ENCODE data around the gene KRTAP5-6.
"Not testable (repeated sequence)": the region's sequence is repeated elsewhere in the genome, so short reads cannot be mapped to it uniquely, and the experiment has no call there.

The KRTAP5-6 gene

DNA sequence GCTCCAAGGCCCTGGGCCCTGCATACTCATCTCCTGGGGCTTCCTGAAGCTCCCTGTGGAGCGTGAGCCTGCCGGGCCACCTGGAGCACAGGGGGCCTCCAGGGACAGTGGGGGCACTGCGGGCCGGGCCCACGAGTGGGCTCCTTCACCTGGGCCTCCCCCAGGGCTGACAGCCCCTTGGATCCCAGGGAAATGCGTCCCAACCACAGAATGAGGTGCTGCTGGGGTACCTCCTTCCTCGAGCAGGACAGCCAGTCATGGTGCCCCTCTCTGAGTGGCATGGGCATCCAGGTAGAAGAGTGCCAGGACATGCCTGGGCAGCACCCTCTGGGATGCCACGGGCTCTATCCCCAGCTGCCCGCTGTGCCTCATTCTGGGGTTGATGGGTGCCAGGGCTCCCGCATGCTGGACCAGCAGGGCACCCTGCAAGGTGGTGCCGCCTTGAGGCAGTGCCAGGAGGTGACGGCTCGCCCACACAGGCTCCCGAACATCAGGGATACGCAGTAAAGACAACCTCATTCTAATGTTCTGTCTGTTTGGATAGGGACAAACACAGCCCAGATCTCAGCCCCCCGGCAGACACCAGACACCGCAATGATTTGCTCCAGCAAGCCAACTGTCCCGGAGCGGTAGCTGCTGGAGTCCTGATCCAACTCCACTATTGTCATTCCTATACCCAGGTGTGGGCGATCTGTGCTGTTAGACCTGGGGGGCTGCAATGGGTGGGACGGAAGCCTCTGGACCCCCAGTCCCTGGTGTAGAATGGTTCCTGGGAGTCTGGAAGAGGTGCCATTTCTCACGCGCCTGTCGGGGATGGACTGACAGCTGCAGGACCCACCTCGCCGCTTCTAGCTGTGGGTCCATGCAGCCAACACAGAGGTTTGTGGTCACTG lies 41.6 kb upstream of the KRTAP5-6 start:
- H3K4me3 ChIP-seq (ENCODE audit: control insufficient read depth, low read depth, low read length) = no peak overlapping the region
- no peak for DNase-seq (ENCODE audit: low read depth)
- TF ChIP-seq, protein P1, sequence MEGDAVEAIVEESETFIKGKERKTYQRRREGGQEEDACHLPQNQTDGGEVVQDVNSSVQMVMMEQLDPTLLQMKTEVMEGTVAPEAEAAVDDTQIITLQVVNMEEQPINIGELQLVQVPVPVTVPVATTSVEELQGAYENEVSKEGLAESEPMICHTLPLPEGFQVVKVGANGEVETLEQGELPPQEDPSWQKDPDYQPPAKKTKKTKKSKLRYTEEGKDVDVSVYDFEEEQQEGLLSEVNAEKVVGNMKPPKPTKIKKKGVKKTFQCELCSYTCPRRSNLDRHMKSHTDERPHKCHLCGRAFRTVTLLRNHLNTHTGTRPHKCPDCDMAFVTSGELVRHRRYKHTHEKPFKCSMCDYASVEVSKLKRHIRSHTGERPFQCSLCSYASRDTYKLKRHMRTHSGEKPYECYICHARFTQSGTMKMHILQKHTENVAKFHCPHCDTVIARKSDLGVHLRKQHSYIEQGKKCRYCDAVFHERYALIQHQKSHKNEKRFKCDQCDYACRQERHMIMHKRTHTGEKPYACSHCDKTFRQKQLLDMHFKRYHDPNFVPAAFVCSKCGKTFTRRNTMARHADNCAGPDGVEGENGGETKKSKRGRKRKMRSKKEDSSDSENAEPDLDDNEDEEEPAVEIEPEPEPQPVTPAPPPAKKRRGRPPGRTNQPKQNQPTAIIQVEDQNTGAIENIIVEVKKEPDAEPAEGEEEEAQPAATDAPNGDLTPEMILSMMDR (conservative IDR thresholded peaks at IDR 0.05; ENCODE audit: control insufficient read depth, insufficient read depth, low read depth, low read length) = no peak

DNA sequence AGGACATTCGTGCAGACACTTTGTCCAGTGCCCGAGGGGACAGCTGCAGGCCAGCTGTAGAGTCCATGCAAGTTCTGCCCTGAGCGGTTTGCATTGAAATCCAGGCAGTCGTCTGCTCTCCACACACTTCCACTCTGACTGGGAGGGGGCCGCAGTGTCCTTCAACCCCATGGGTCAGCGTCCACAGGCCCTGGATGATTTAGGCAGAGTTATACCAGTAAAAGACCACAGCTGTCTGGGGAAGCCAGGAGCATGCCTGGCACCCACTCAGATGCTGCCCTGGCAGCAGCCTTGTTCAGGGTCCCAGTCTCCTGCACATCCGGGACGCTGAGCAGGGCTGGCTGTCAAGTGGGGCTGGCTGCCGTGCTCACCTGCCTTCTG lies 40.9 kb upstream of the KRTAP5-6 start:
- TF ChIP-seq, protein P1 (conservative IDR thresholded peaks at IDR 0.05; ENCODE audit: control insufficient read depth, insufficient read depth, low read depth, low read length) = no peak
- H3K4me3 ChIP-seq (ENCODE audit: control insufficient read depth, low read depth, low read length) = no peak overlapping the region
- no peak for DNase-seq (ENCODE audit: low read depth)

DNA sequence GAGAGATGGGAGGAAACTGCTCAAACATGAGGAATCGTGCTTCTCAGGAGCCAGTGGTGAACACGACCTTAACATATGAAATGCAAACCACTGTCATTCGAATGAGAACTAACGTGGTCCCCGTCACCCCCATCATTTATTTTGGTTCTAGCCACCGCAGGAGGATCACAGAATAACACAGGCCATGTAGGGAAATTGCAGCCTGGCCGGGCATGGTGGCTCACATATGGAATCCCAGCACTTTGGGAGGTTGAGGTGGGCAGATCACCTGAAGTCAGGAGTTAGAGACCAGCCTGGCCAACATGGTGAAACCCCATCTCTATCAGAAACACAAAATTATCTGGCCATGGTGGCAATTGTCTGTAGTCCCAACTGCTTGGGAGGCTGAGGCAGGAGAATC lies 40.3 kb upstream of the KRTAP5-6 start:
- no peak overlapping the region for H3K4me3 ChIP-seq (ENCODE audit: control insufficient read depth, low read depth, low read length)
- TF ChIP-seq, protein P1 (conservative IDR thresholded peaks at IDR 0.05; ENCODE audit: control insufficient read depth, insufficient read depth, low read depth, low read length) = no peak
- no peak for DNase-seq (ENCODE audit: low read depth)

DNA sequence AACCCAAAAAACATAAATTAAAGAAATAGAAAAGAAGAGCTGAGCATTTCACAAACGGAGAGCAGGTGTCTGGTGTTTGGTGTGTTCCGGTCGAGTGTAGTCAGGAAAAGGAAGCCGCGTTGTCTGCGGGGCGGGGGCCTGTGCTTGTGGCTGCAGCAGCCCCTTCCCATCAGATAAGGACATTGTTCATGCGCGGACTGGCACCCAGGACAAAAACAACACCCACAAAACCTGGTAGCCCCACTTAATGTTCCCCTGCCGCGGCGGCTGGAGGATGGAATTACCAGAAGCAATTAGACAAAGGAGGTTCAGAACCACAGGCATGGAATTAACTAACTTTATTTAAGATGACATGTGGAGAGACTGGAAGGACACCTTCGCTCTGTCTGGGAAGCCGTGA lies 37.5 kb upstream of the KRTAP5-6 start:
- H3K4me3 ChIP-seq (ENCODE audit: control insufficient read depth, low read depth, low read length) = no peak overlapping the region
- TF ChIP-seq, protein P1 (conservative IDR thresholded peaks at IDR 0.05; ENCODE audit: control insufficient read depth, insufficient read depth, low read depth, low read length) = no peak
- DNase-seq (ENCODE audit: low read depth) = no peak

DNA sequence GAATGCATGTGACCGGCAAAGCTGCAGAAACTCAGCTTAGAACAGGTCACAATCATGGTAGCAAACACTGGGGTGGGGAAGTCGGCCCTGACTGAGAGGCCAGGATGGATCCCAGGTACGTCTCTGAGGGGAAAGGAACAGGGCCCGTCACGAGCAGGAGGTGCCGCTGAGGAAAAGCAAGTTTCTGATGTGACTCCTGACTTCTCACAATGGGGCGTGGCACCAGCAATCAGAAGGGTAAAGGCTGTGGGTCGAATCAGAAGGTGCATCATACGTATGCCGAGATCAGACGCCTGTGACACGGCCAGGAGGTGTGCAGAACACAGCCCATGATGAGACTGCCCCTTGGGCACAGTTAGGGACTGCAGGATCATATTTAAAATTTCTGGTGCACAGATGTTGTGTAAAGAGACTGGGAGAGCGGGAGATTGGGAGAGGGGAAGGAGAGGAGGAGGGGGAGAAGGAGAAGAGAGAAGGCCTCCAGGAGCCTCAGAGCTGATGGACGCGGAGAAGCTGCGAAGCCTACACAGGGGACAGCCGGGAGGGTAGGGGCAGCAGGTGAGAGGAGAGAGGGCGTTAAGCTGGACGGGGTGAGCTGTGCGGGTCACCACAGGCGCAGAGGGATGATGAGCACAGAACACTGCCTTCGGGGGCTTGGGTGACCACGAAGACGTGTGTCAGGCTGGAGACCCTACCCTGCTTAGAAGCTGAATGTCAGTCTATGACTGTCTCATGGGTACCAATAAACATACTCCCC lies 36.7 kb upstream of the KRTAP5-6 start:
- TF ChIP-seq, protein P1 (conservative IDR thresholded peaks at IDR 0.05; ENCODE audit: control insufficient read depth, insufficient read depth, low read depth, low read length) = no peak
- DNase-seq (ENCODE audit: low read depth) = no peak

DNA sequence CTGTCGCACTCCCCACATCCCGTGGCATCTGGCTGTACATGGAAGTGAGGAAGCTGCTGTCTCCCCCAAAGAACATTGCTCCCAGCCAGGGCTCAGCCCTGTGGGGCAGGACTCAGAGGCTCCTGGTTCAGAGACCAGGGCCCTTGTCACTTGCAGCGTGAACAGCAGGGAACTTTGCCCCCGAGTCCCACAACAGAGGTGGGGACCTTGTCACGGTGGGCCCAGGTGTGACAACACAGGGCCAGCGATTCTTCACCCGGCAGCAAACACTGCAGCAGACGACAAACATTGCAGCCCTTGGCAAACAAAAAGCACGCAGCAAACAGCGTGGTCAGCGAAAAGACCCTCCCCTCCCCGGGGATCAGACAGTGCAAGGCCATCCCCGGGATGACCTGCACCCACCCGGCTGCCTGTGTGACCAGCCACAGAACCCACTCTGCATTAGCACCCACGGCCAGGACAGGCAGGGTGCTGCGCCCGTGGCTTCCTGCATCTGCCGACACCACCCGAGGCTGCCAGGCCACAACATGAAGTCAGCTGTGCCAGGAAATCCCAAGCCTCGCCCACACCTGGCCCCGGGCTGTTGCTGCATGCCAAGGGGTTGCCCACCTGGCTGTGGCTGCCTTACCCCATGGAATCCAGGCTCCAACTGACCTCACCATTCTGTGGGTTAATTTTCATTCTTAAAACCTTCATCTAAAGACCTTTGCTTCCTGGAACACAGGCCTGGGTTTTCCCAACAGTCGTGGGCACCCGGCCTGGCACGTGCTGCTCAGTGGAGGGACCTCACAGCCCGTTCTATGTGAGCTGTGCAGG lies 35.3 kb upstream of the KRTAP5-6 start:
- H3K4me3 ChIP-seq (ENCODE audit: control insufficient read depth, low read depth, low read length) = not testable (repeated sequence)

More for the DNA sequence above, 36.7 kb upstream of the KRTAP5-6 start:
- H3K4me3 ChIP-seq (ENCODE audit: control insufficient read depth, low read depth, low read length) = no peak overlapping the region

DNA sequence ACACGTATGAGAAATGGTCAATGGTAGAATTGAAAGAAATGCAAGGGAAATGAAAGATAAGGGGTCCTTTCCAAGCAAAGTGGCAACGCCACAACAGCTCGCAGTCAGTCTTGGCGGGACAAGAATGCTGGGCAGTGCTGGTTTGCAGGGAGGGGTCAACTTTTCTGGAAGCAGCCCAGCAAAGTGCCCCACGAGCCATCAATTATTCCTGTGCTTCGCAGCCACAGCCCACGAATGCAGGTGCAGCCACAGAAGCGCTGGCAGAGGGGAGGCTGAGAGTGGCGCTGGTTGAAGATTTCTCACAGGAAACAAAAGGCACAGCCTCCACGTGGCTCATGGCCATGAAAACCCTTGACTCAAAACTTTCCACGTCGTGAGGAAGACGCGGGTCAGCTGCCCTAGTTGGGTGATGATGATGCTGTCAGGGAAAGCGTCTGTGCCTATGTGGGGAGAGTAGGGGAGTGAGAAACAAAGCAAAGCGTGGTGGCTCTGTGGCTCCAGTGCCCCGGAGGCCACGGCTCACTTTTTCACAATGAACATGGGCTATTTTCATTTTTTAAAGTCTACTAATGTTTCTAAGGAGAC lies 34.2 kb upstream of the KRTAP5-6 start:
- not testable (repeated sequence) for DNase-seq (ENCODE audit: low read depth); H3K4me3 ChIP-seq (ENCODE audit: control insufficient read depth, low read depth, low read length)

More for the DNA sequence above, 35.3 kb upstream of the KRTAP5-6 start:
- DNase-seq (ENCODE audit: low read depth) = not testable (repeated sequence)
